HepG2 (cell line): Measurements from ENCODE around the gene DNAJC21. TPM values are rescaled to one million over a fixed set of nuclear protein-coding genes. Genes with fewer than 3 reads are reported as not detected.

ENCODE experiments used
- ATF2 ChIP-seq: sonication (generic); formaldehyde crosslinking; IDR thresholded peaks from 2 replicates; pipeline ENCODE4 v1.4.0; 2020; ENCODE audit warnings: missing genetic modification reagents
- E2F5 ChIP-seq: sonication (generic); formaldehyde crosslinking; conservative IDR thresholded peaks from 2 replicates; pipeline ENCODE4 v1.4.0; 2020; ENCODE audit warnings: missing genetic modification reagents
- GPN1 ChIP-seq: sonication (generic); formaldehyde crosslinking; IDR thresholded peaks from 2 replicates; pipeline ENCODE4 v1.5.1; 2020; ENCODE audit warnings: missing genetic modification reagents, borderline replicate concordance
- KAT7 ChIP-seq: IDR thresholded peaks from 2 replicates; pipeline ENCODE4 v1.6.1; 2018; ENCODE audit warnings: borderline replicate concordance, missing compliant biosample characterization
- KMT2B ChIP-seq: IDR thresholded peaks from 2 replicates; pipeline ENCODE4 v1.6.1; 2016; ENCODE audit warnings: missing genetic modification reagents, missing compliant biosample characterization
- MIER3 ChIP-seq: IDR thresholded peaks from 2 replicates; pipeline ENCODE4 v1.6.1; 2016; ENCODE audit warnings: missing compliant biosample characterization, borderline replicate concordance
- MTA3 ChIP-seq: sonication (generic); formaldehyde crosslinking; IDR thresholded peaks from 2 replicates; pipeline ENCODE4 v1.4.0; 2020; ENCODE audit warnings: missing genetic modification reagents
- RFX5 ChIP-seq: IDR thresholded peaks from 2 replicates; pipeline ENCODE4 v1.6.1; 2011; ENCODE audit warnings: low read depth, low read length, improper control_type of control experiment
- SKIL ChIP-seq: sonication (generic); formaldehyde crosslinking; IDR thresholded peaks from 2 replicates; pipeline ENCODE4 v1.8.0; 2022; ENCODE audit warnings: missing genetic modification reagents, mild to moderate bottlenecking, moderate library complexity, borderline replicate concordance
- SP5 ChIP-seq: IDR thresholded peaks from 2 replicates; pipeline ENCODE4 v1.6.1; 2016; ENCODE audit warnings: low read depth, borderline replicate concordance
- TBX2 ChIP-seq: sonication (generic); formaldehyde crosslinking; IDR thresholded peaks from 2 replicates; pipeline ENCODE4 v1.5.0; 2020; ENCODE audit warnings: missing genetic modification reagents, mild to moderate bottlenecking, borderline replicate concordance
- ZBTB21 ChIP-seq: sonication (generic); formaldehyde crosslinking; IDR thresholded peaks from 2 replicates; pipeline ENCODE4 v1.4.0; 2020; ENCODE audit warnings: missing genetic modification reagents
- ZC3H4 ChIP-seq: sonication (generic); formaldehyde crosslinking; IDR thresholded peaks from 2 replicates; pipeline ENCODE4 v1.4.0; 2020; ENCODE audit warnings: missing genetic modification reagents, borderline replicate concordance
- ZNF160 ChIP-seq: sonication (generic); formaldehyde crosslinking; IDR thresholded peaks from 2 replicates; pipeline ENCODE4 v1.8.0; 2022; ENCODE audit warnings: mild to moderate bottlenecking, inconsistent platforms, missing genetic modification reagents
- ZNF256 ChIP-seq: sonication (generic); formaldehyde crosslinking; conservative IDR thresholded peaks from 2 replicates; pipeline ENCODE4 v1.4.0; 2020; ENCODE audit warnings: missing genetic modification reagents
- ZNF276 ChIP-seq: sonication (generic); formaldehyde crosslinking; IDR thresholded peaks from 2 replicates; pipeline ENCODE4 v1.4.0; 2020; ENCODE audit warnings: mild to moderate bottlenecking, low read depth, missing genetic modification reagents
- ZNF598 ChIP-seq: sonication (generic); formaldehyde crosslinking; IDR thresholded peaks from 2 replicates; pipeline ENCODE4 v1.5.1; 2020; ENCODE audit warnings: mild to moderate bottlenecking, missing genetic modification reagents, borderline replicate concordance
- ZNF710 ChIP-seq: sonication (generic); formaldehyde crosslinking; IDR thresholded peaks from 2 replicates; pipeline ENCODE4 v1.5.0; 2020; ENCODE audit warnings: mild to moderate bottlenecking, missing genetic modification reagents, borderline replicate concordance
- ZNF720 ChIP-seq: sonication (generic); formaldehyde crosslinking; IDR thresholded peaks from 2 replicates; pipeline ENCODE4 v1.4.0; 2020; ENCODE audit warnings: missing genetic modification reagents
- ZNF816 ChIP-seq: sonication (generic); formaldehyde crosslinking; IDR thresholded peaks from 2 replicates; pipeline ENCODE4 v1.8.0; 2022; ENCODE audit warnings: missing genetic modification reagents, mild to moderate bottlenecking, borderline replicate concordance
- polyA plus RNA-seq, 8 experiments: library from polyadenylated mRNA; depleted of rRNA in 3 of 8; stranded (reverse) in 7 of 8; unstranded in 1 of 8; fragments of >200 nt; fragmentation: Illumina TruSeq in 4 of 8; extraction: Trizol in 4 of 8; gene quantifications; 2 replicates each; pipeline versions ENCODE4 v1.2.1 to v1.2.3, GENCODE V29; 2011 to 2016; ENCODE audit warnings: low read depth in 4 of 8, missing spikeins in 1 of 8, mixed read lengths in 1 of 8; ENCODE audit not compliant: insufficient read depth in 1 of 8
- total RNA-seq, 5 experiments: library from RNA; depleted of rRNA; stranded (reverse); fragments of >200 nt; fragmentation: Illumina TruSeq; extraction: Trizol; gene quantifications; 2 replicates each; pipeline ENCODE4 v1.2.3, GENCODE V29; 2016; ENCODE audit warnings: low read depth in 1 of 5
- TF ChIP-seq, protein P1 (sequence below): sonication (generic); IDR thresholded peaks from 2 replicates; pipeline ENCODE4 v1.6.1; 2016; ENCODE audit warnings: low read depth, borderline replicate concordance

The DNAJC21 gene
- total and polyA plus RNA-seq, 2 of the 13 experiments (the other 11 are each of a cell fraction or from before 2014, with no cell fraction given) = 10.9 to 41.6 TPM

DNA sequence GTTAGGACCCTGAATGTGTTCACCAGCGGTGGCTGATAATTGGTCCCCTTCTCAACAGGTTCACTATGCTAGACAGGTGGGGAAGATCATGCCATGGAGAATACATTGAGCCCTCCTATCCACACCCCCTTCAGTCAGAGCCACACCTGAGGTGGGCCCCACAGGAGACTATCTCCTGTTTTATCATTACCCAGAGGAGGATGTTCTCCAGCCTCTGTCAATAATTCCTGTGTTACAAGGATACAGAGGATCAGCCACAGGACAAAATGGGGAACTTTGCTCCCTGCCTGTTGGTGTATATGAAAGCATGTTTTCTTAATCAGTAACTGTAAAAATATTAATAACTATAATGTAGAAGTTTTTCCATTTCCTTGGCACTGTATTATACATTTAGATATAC is 40.0 kb upstream of the DNAJC21 start (continued):
- TF ChIP-seq MIER3 (CRISPR knock-in tag) = peak; percentile 24; the same call in 1 of the 2 replicates
- TF ChIP-seq, protein P1, sequence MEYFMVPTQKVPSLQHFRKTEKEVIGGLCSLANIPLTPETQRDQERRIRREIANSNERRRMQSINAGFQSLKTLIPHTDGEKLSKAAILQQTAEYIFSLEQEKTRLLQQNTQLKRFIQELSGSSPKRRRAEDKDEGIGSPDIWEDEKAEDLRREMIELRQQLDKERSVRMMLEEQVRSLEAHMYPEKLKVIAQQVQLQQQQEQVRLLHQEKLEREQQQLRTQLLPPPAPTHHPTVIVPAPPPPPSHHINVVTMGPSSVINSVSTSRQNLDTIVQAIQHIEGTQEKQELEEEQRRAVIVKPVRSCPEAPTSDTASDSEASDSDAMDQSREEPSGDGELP = peak; percentile 18; the same call in 1 of the 2 replicates
- TF ChIP-seq KAT7 (CRISPR knock-in tag) = no peak
- no peak for TF ChIP-seq ZNF256 (CRISPR knock-in tag)
- TF ChIP-seq TBX2 = peak; percentile 46; the same call in 1 of the 2 replicates
- no peak for TF ChIP-seq E2F5 (CRISPR knock-in tag)
- TF ChIP-seq ZNF160 (CRISPR knock-in tag) = no peak
- TF ChIP-seq MTA3 (CRISPR knock-in tag) = no peak
- TF ChIP-seq RFX5 = no peak
- 0 out of 2 replicates have a peak, but pooled peaks have one; percentile 41 for TF ChIP-seq SP5 (CRISPR knock-in tag)
- no peak for TF ChIP-seq ZC3H4 (CRISPR knock-in tag)
- 0 out of 2 replicates have a peak, but pooled peaks have one; percentile 25 for TF ChIP-seq KMT2B (CRISPR knock-in tag)
- no peak for TF ChIP-seq GPN1
- TF ChIP-seq ZNF598 = no peak
- peak; percentile 90 for TF ChIP-seq SKIL (CRISPR knock-in tag)
- TF ChIP-seq ATF2 (CRISPR knock-in tag) = peak; percentile 46; the same call in 1 of the 2 replicates
- no peak for TF ChIP-seq ZNF710 (CRISPR knock-in tag)
- no peak for TF ChIP-seq ZNF720 (CRISPR knock-in tag)
- no peak for TF ChIP-seq ZNF276 (CRISPR knock-in tag)
- no peak for TF ChIP-seq ZNF816 (CRISPR knock-in tag)
- TF ChIP-seq ZBTB21 = no peak
